GM12878 (cell line): Measurements from ENCODE around the gene TGFB1I1.

ENCODE experiments used
- BRCA1 ChIP-seq: IDR thresholded peaks from 2 replicates; pipeline ENCODE4 v1.6.1; 2011; ENCODE audit warnings: low read depth, low read length, improper control_type of control experiment
- E2F8 ChIP-seq: fragments of 450-650 bp; IDR thresholded peaks from 2 replicates; pipeline ENCODE4 v1.6.1; 2018; ENCODE audit warnings: mild to moderate bottlenecking, low read depth, moderate library complexity; ENCODE audit not compliant: partially characterized antibody
- MEF2A ChIP-seq: IDR thresholded peaks from 2 replicates; pipeline ENCODE4 v1.6.1; 2011; ENCODE audit warnings: low read depth, mild to moderate bottlenecking, low read length, moderate library complexity; ENCODE audit not compliant: insufficient read depth
- NFYB ChIP-seq: IDR thresholded peaks from 2 replicates; pipeline ENCODE4 v1.6.1; 2011; ENCODE audit warnings: low read depth, mild to moderate bottlenecking, low read length, improper control_type of control experiment, moderate library complexity; ENCODE audit not compliant: insufficient read depth
- RAD21 ChIP-seq: IDR thresholded peaks from 2 replicates; pipeline ENCODE4 v1.6.1; 2011; ENCODE audit warnings: mild to moderate bottlenecking, low read depth, low read length, moderate library complexity; ENCODE audit not compliant: insufficient read depth
- RB1 ChIP-seq: fragments of 450-650 bp; formaldehyde crosslinking; IDR thresholded peaks from 2 replicates; pipeline ENCODE4 v1.6.1; 2017; ENCODE audit warnings: mild to moderate bottlenecking, borderline replicate concordance
- TAF1 ChIP-seq: IDR thresholded peaks from 2 replicates; pipeline ENCODE4 v1.6.1; 2011; ENCODE audit warnings: mild to moderate bottlenecking, low read depth, low read length, borderline replicate concordance
- TF ChIP-seq, protein P1 (sequence below): fragments of 450-650 bp; IDR thresholded peaks from 2 replicates; pipeline ENCODE4 v1.6.1; 2014; ENCODE audit warnings: mild to moderate bottlenecking
- TF ChIP-seq, protein P2 (sequence below), 3 experiments: IDR thresholded peaks in 2 of 3; conservative IDR thresholded peaks in 1 of 3; 2 replicates each; pipeline ENCODE4 v1.5.1; 2011; ENCODE audit warnings: low read depth in 3 of 3, low read length in 3 of 3, mild to moderate bottlenecking in 3 of 3, control low read depth in 2 of 3, moderate library complexity in 2 of 3, inconsistent platforms in 1 of 3, mixed read lengths in 1 of 3; ENCODE audit not compliant: control insufficient read depth in 2 of 3, insufficient read depth in 1 of 3; ENCODE audit errors: extremely low read depth in 1 of 3

- no peak for TF ChIP-seq RAD21
- TF ChIP-seq BRCA1, result no peak
- no peak for TF ChIP-seq RB1
- TF ChIP-seq E2F8, result no peak
- TF ChIP-seq, protein P1, sequence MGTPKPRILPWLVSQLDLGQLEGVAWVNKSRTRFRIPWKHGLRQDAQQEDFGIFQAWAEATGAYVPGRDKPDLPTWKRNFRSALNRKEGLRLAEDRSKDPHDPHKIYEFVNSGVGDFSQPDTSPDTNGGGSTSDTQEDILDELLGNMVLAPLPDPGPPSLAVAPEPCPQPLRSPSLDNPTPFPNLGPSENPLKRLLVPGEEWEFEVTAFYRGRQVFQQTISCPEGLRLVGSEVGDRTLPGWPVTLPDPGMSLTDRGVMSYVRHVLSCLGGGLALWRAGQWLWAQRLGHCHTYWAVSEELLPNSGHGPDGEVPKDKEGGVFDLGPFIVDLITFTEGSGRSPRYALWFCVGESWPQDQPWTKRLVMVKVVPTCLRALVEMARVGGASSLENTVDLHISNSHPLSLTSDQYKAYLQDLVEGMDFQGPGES, result no peak
- TF ChIP-seq, protein P2, sequence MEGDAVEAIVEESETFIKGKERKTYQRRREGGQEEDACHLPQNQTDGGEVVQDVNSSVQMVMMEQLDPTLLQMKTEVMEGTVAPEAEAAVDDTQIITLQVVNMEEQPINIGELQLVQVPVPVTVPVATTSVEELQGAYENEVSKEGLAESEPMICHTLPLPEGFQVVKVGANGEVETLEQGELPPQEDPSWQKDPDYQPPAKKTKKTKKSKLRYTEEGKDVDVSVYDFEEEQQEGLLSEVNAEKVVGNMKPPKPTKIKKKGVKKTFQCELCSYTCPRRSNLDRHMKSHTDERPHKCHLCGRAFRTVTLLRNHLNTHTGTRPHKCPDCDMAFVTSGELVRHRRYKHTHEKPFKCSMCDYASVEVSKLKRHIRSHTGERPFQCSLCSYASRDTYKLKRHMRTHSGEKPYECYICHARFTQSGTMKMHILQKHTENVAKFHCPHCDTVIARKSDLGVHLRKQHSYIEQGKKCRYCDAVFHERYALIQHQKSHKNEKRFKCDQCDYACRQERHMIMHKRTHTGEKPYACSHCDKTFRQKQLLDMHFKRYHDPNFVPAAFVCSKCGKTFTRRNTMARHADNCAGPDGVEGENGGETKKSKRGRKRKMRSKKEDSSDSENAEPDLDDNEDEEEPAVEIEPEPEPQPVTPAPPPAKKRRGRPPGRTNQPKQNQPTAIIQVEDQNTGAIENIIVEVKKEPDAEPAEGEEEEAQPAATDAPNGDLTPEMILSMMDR (IDR thresholded peaks at IDR 0.05 in 2 of 3, conservative IDR thresholded peaks at IDR 0.05 in 1 of 3; ENCODE audit: control insufficient read depth in 2 of 3, extremely low read depth in 1 of 3, insufficient read depth in 1 of 3, low read depth in 3 of 3, low read length in 3 of 3), result no peak
- TF ChIP-seq TAF1, result no peak
- TF ChIP-seq MEF2A, result no peak
- TF ChIP-seq NFYB, result no peak
Measured at GRCh38 chr16:31478956-31479355, 7.0 kb downstream of the TGFB1I1 start.
